H1 (cell line): ENCODE measurements around the gene KPNA3. TPM values are rescaled to one million over a fixed set of nuclear protein-coding genes. Genes with fewer than 3 reads are reported as not detected.

ENCODE experiments used
- SAP30 ChIP-seq: fragments of 300-600 bp; sonication (generic); IDR thresholded peaks from 2 replicates; pipeline ENCODE4 v1.7.1; 2012; ENCODE audit warnings: low read length, moderate library complexity, mild to moderate bottlenecking, inconsistent platforms; ENCODE audit not compliant: insufficient read depth, insufficient replicate concordance
- SP1 ChIP-seq: IDR thresholded peaks from 2 replicates; pipeline ENCODE4 v1.6.1; 2011; ENCODE audit warnings: low read depth, low read length
- polyA plus RNA-seq, 7 experiments: library from polyadenylated mRNA; depleted of rRNA in 3 of 7; stranded (reverse) in 5 of 7; unstranded in 2 of 7; fragments of >200 nt in 5 of 7; fragments of 200-250 nt in 2 of 7; gene quantifications; 1 replicate in 5 of 7; 2 replicates in 1 of 7; 4 replicates in 1 of 7; pipeline versions ENCODE4 v1.2.1 to v1.2.3, GENCODE V29; 2011 to 2013; ENCODE audit warnings: missing spikeins in 2 of 7, mixed read lengths in 2 of 7
- total RNA-seq: library from RNA; stranded (reverse); fragmentation: NEBNext Ultra II Directional; extraction: Animal tissue kit (Norgen Biotek cat#: 25700); gene quantifications from 2 replicates; pipeline ENCODE4 v1.2.1, GENCODE V29; 2021

Gene KPNA3
- total and polyA plus RNA-seq, 2 of the 8 experiments (the other 6 are each of a cell fraction or from before 2014, with no cell fraction given), result 21.4 to 63.2 TPM

DNA sequence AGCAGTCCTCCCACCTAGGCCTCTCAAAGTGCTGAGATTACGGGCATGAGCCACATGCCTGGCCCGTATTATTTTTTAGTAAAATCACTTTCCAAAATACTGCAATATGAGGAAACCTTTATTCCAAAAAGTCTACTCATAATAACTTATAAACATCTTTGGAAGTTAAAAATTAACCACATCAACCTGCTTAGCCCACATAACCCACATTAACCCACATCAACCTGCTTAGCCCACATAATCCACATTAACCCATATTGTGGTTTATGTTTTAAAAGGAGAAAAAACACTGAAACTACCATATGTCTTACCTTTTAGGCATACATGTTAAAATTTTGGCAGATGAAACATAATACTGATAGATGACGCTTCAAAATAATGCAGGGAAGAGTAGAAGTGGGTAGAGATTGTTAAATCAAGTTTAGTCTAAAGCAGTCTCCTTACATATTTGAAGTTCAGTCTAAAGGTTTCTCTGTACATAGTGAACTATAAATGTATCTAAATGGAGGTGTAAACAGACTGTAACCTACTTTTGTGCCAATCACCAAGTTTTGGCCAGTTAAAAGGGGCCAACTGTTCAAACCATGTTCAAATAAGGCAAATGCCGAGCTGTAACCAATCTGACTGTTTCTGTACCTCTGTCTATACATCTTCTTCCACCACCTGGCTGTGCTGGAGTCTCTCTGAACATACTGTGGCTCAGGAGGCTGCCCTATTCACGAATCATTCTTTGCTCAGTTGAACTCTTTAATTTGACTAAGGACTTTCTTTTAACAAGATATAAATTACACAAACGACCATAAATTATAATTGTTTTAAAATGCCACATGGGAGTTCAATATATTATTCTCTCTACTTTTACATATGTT is 14.5 kb downstream of the KPNA3 start (continued):
- TF ChIP-seq SAP30 (no peak), SP1 (no peak)
